CD14-positive monocyte (primary cell): Measurements from ENCODE around the gene MED13L. TPM values are rescaled to one million over a fixed set of nuclear protein-coding genes. Genes with fewer than 3 reads are reported as not detected.
A peak's percentile ranks its signal among the peaks of the same experiment; 100 is the strongest.

Source experiments
- DNase-seq, 3 donors: peaks; one replicate each; pipeline ENCODE4 v3.0.0-alpha.2; 2011 to 2022
- H2AFZ ChIP-seq: 2 replicates; pipeline ENCODE4 v1.6.0; 2012; ENCODE audit warnings: mild to moderate bottlenecking, low read depth, low read length, inconsistent platforms; ENCODE audit not compliant: insufficient read depth, poor library complexity, severe bottlenecking
- H3K27ac ChIP-seq, 2 donors: 1 replicate in 1 of 2; 2 replicates in 1 of 2; pipeline ENCODE4 v1.5.1; 2012 to 2013; ENCODE audit warnings: low read length in 2 of 2, control low read depth in 1 of 2, inconsistent platforms in 1 of 2, low read depth in 1 of 2, mild to moderate bottlenecking in 1 of 2
- H3K27me3 ChIP-seq, 2 donors: one replicate each; pipeline versions ENCODE4 v1.6.0 to v1.6.1; 2011 to 2013; ENCODE audit warnings: low read length in 2 of 2; ENCODE audit not compliant: control insufficient read depth in 2 of 2, insufficient read depth in 2 of 2
- H3K36me3 ChIP-seq, 2 donors: replicated peaks in 1 of 2; 1 replicate in 1 of 2; 2 replicates in 1 of 2; pipeline versions ENCODE4 v1.5.1 to v1.6.1; 2012 to 2013; ENCODE audit warnings: low read length in 2 of 2, control low read depth in 1 of 2, inconsistent platforms in 1 of 2, mild to moderate bottlenecking in 1 of 2; ENCODE audit not compliant: insufficient read depth in 2 of 2, control insufficient read depth in 1 of 2
- H3K4me1 ChIP-seq, 2 donors: 1 replicate in 1 of 2; 2 replicates in 1 of 2; pipeline versions ENCODE4 v1.5.1 to v1.6.1; 2012 to 2013; ENCODE audit warnings: low read length in 2 of 2, control low read depth in 1 of 2, inconsistent platforms in 1 of 2, mild to moderate bottlenecking in 1 of 2, moderate library complexity in 1 of 2; ENCODE audit not compliant: insufficient read depth in 2 of 2, control insufficient read depth in 1 of 2
- H3K4me2 ChIP-seq: replicated peaks from 2 replicates; pipeline ENCODE3; 2012; ENCODE audit warnings: low read length, moderate library complexity, mild to moderate bottlenecking; ENCODE audit not compliant: poor library complexity, severe bottlenecking; ENCODE audit errors: extremely low read depth
- H3K4me3 ChIP-seq, 3 experiments: fragments of 200-600 bp in 1 of 3; sonication (generic) in 1 of 3; replicated peaks in 1 of 3; 1 replicate in 2 of 3; 2 replicates in 1 of 3; pipeline ENCODE4 v1.5.1; 2011 to 2013; ENCODE audit warnings: low read length in 3 of 3, mild to moderate bottlenecking in 3 of 3, control low read depth in 2 of 3, low read depth in 2 of 3, inconsistent platforms in 1 of 3, moderate library complexity in 1 of 3
- H3K79me2 ChIP-seq: 2 replicates; pipeline ENCODE4 v1.6.0; 2012; ENCODE audit warnings: mild to moderate bottlenecking, control low read depth, inconsistent platforms, low read length, moderate library complexity; ENCODE audit not compliant: insufficient read depth
- H3K9ac ChIP-seq: 2 replicates; pipeline ENCODE4 v1.6.0; 2017; ENCODE audit warnings: low read length, mild to moderate bottlenecking; ENCODE audit not compliant: insufficient read depth, poor library complexity, severe bottlenecking
- H3K9me3 ChIP-seq, 2 donors: replicated peaks in 1 of 2; 1 replicate in 1 of 2; 2 replicates in 1 of 2; pipeline versions ENCODE4 v1.5.1 to v1.6.1; 2012 to 2013; ENCODE audit warnings: low read length in 2 of 2, control low read depth in 1 of 2; ENCODE audit not compliant: control insufficient read depth in 1 of 2, insufficient read depth in 1 of 2
- H4K20me1 ChIP-seq: 2 replicates; pipeline ENCODE4 v1.6.0; 2012; ENCODE audit warnings: mild to moderate bottlenecking, low read length, control low read depth, moderate library complexity; ENCODE audit not compliant: insufficient read depth
- H3K27ac Mint-ChIP-seq, 7 donors: one replicate each; pipeline ENCODE4 v1.8.0; 2020; ENCODE audit warnings: mild to moderate bottlenecking in 7 of 7, mixed read lengths in 7 of 7, moderate library complexity in 6 of 7, inconsistent platforms in 2 of 7
- H3K27me3 Mint-ChIP-seq, 3 donors: one replicate each; pipeline ENCODE4 v1.8.0; 2021 to 2022; ENCODE audit warnings: low read depth in 3 of 3, mild to moderate bottlenecking in 3 of 3, mixed read lengths in 3 of 3, moderate library complexity in 3 of 3, inconsistent platforms in 1 of 3
- H3K36me3 Mint-ChIP-seq, 2 donors: one replicate each; pipeline ENCODE4 v1.8.0; 2020; ENCODE audit warnings: mixed read lengths in 2 of 2, inconsistent platforms in 1 of 2, mild to moderate bottlenecking in 1 of 2
- H3K4me1 Mint-ChIP-seq: one replicate; pipeline ENCODE4 v1.8.0; 2020; ENCODE audit warnings: mild to moderate bottlenecking, mixed read lengths
- H3K4me3 Mint-ChIP-seq, 2 donors: one replicate each; pipeline ENCODE4 v1.8.0; 2020; ENCODE audit warnings: mild to moderate bottlenecking in 2 of 2, mixed read lengths in 2 of 2, moderate library complexity in 1 of 2
- H3K9me3 Mint-ChIP-seq, 7 donors: one replicate each; pipeline ENCODE4 v1.8.0; 2020 to 2022; ENCODE audit warnings: mixed read lengths in 7 of 7, mild to moderate bottlenecking in 6 of 7, moderate library complexity in 6 of 7, inconsistent platforms in 2 of 7
- WGBS: methylation state at CpG from one replicate; pipeline ENCODE4 v1.1.5; 2013; ENCODE audit warnings: missing lambda C conversion rate; ENCODE audit not compliant: insufficient coverage; 5-methylcytosine and 5-hydroxymethylcytosine counted together
- intact Hi-C, 2 donors: fragments of 100-400 bp; cut with micrococcal nuclease; formaldehyde crosslinking; loops; one replicate each; pipeline versions ENCODE4 v1.15.0 to v1.15.1; 2023
- polyA plus RNA-seq, 3 donors: library from polyadenylated mRNA; depleted of rRNA in 1 of 3; unstranded in 2 of 3; stranded (reverse) in 1 of 3; fragments of 300-500 nt in 2 of 3; fragments of >200 nt in 1 of 3; fragmentation: Illumina TruSeq in 2 of 3; gene quantifications; 1 replicate in 2 of 3; 2 replicates in 1 of 3; pipeline ENCODE4 v1.2.3, GENCODE V29; 2012 to 2021
- TF ChIP-seq, protein P1 (sequence below): fragments of 200-600 bp; IDR thresholded peaks from one replicate; pipeline ENCODE4 v1.8.0; 2022; ENCODE audit warnings: antibody characterized with exemption, mild to moderate bottlenecking

The MED13L gene
- polyA plus RNA-seq, 3 donors, result 4.4 to 42.0 (median 7.5) TPM

DNA sequence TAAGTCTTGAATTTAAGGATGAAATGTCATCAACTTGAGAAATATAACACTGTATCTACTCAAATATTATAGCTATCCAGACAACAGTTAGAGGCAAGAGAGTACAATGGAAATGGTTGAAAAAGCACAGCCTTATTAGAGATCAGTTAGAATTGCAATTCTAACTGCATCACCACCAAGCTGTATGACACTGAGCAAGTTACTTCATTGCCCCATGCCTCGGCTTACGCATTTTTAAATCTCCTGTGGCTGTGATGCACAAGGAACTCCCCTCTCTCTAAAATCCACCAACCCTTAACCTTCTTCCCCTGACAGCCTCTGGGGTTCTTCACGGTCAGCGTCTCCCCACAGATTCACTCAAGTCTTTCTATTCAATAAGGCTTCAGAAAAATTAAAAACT is 75.1 kb downstream of the MED13L start:
- H3K4me2 ChIP-seq, result no peak overlapping the region
- H3K9me3 ChIP-seq, result no peaks in the 10 kb centered on the region
- H3K9ac ChIP-seq, result no peak overlapping the region
- H3K4me3 ChIP-seq, result no peak overlapping the region
- intact Hi-C loops, result no loop called here
- H3K4me1 Mint-ChIP-seq, result peaks cover 39% of the 10 kb centered on the region
- H3K27ac Mint-ChIP-seq, result peak overlapping the region in 3 of 7 donors; percentile 3 to 49 (median 43)
- no peak overlapping the region for H3K4me3 Mint-ChIP-seq
- peaks cover 100% of the 10 kb centered on the region for H4K20me1 ChIP-seq
- peaks cover 16 to 26% of the 10 kb centered on the region in 2 donors for H3K4me1 ChIP-seq
- H2AFZ ChIP-seq, result no peak overlapping the region
- peak overlapping the region in 1 of 2 donors; percentile 49 for H3K27ac ChIP-seq
- H3K36me3 ChIP-seq, result peaks cover 7 to 18% of the 10 kb centered on the region in 2 donors
- TF ChIP-seq, protein P1, sequence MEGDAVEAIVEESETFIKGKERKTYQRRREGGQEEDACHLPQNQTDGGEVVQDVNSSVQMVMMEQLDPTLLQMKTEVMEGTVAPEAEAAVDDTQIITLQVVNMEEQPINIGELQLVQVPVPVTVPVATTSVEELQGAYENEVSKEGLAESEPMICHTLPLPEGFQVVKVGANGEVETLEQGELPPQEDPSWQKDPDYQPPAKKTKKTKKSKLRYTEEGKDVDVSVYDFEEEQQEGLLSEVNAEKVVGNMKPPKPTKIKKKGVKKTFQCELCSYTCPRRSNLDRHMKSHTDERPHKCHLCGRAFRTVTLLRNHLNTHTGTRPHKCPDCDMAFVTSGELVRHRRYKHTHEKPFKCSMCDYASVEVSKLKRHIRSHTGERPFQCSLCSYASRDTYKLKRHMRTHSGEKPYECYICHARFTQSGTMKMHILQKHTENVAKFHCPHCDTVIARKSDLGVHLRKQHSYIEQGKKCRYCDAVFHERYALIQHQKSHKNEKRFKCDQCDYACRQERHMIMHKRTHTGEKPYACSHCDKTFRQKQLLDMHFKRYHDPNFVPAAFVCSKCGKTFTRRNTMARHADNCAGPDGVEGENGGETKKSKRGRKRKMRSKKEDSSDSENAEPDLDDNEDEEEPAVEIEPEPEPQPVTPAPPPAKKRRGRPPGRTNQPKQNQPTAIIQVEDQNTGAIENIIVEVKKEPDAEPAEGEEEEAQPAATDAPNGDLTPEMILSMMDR, result no peak
- H3K79me2 ChIP-seq, result peaks cover 100% of the 10 kb centered on the region
- no peak for DNase-seq
- H3K27me3 ChIP-seq, result no peaks in the 10 kb centered on the region
- H3K9me3 Mint-ChIP-seq, result no peaks in the 10 kb centered on the region
- peaks cover 15 to 27% of the 10 kb centered on the region in 2 donors for H3K36me3 Mint-ChIP-seq
- H3K27me3 Mint-ChIP-seq, result no peaks in the 10 kb centered on the region
- WGBS, result 67% methylated on average over 2 of the region's 4 CpGs

DNA sequence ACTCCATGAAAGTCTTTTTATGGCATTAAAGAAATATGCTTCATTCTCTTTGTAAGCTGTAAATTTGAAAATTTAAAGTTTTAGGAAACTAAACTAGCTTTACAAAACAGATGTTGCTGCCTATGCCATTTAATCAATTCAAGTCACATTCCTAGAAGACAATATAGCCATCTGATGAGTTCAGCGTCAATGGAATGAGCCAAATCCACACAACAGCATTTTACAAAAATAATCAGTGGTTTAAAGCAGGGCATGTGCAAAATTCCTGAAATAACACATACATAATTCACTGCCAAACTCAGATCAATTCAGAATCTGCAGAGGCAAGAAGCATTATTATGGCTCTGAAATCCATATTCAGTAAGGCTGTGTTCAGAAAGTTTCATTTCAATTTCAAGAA is 75.6 kb downstream of the MED13L start:
- H3K27ac Mint-ChIP-seq, result no peak overlapping the region
- TF ChIP-seq, protein P1, result no peak

More for the DNA sequence above, 75.6 kb downstream of the MED13L start:
- Histone ChIP-seq H3K9ac (no peak overlapping the region), H3K4me2 (no peak overlapping the region), H3K36me3 (peaks cover 7 to 18% of the 10 kb centered on the region in 2 donors), H3K4me1 (peaks cover 16 to 32% of the 10 kb centered on the region in 2 donors), H4K20me1 (peaks cover 100% of the 10 kb centered on the region), H3K9me3 (no peaks in the 10 kb centered on the region), H3K27me3 (no peaks in the 10 kb centered on the region), H3K79me2 (peaks cover 100% of the 10 kb centered on the region), H2AFZ (no peak overlapping the region), H3K4me3 (no peak overlapping the region), H3K27ac (peak overlapping the region in 1 of 2 donors; percentile 49)
- no peak for DNase-seq
- WGBS, result 100% methylated on average over 1 of the region's 1 CpG
- Mint-ChIP-seq H3K27me3 (no peaks in the 10 kb centered on the region), H3K36me3 (peaks cover 15 to 30% of the 10 kb centered on the region in 2 donors), H3K9me3 (no peaks in the 10 kb centered on the region), H3K4me3 (no peak overlapping the region), H3K4me1 (peaks cover 45% of the 10 kb centered on the region)
- intact Hi-C loops, result no loop called here
